ENCODE data around the gene GNB3. TPM values are rescaled to one million over a fixed set of nuclear protein-coding genes. Genes with fewer than 3 reads are reported as not detected.
A peak's percentile ranks its signal among the peaks of the same experiment; 100 is the strongest.

GNB3 gene
- 21.2 and 22.2 TPM in 2 replicates for total RNA-seq
- long read RNA-seq = 0 reads

GRCh38 chr12:6840761-6841515 is at the start of gene GNB3:
GNB3 (plus strand) TSS chr12:6840925; CDS start chr12:6841288, 363 bp downstream.
- Mint-ChIP-seq H3K27me3 (ENCODE audit: low read depth) (no peaks in the 10 kb centered on the region), H3K36me3 (ENCODE audit: low read depth) (peaks cover 9% of the 10 kb centered on the region), H3K27ac (ENCODE audit: unreplicated experiment) (no peak within 1 kb of the TSS), H3K9me3 (no peaks in the 10 kb centered on the region), H3K4me3 (peak within 1 kb of the TSS; percentile 19), H3K4me1 (no peaks in the 10 kb centered on the region)
- no peak for DNase-seq (ENCODE audit: low read depth, low spot score)
- TF ChIP-seq CTCF (conservative IDR thresholded peaks at IDR 0.05) = no peak

GRCh38 chr12:6791931-6792520 is 48.7 kb upstream of the GNB3 start:
- H3K4me1 Mint-ChIP-seq = peaks cover 32% of the 10 kb centered on the region
- DNase-seq (ENCODE audit: low read depth, low spot score) = no peak
- H3K27ac Mint-ChIP-seq (ENCODE audit: unreplicated experiment) = peak overlapping the region; percentile 97
- no peaks in the 10 kb centered on the region for H3K36me3 Mint-ChIP-seq (ENCODE audit: low read depth)
- H3K9me3 Mint-ChIP-seq = no peaks in the 10 kb centered on the region
- H3K27me3 Mint-ChIP-seq (ENCODE audit: low read depth) = no peaks in the 10 kb centered on the region
- peak overlapping the region; percentile 1 for H3K4me3 Mint-ChIP-seq
- no peak for TF ChIP-seq CTCF (conservative IDR thresholded peaks at IDR 0.05)

- Mint-ChIP-seq H3K27me3 (ENCODE audit: low read depth) (no peaks in the 10 kb centered on the region), H3K36me3 (ENCODE audit: low read depth) (no peaks in the 10 kb centered on the region), H3K4me3 (peak overlapping the region; percentile 1), H3K9me3 (no peaks in the 10 kb centered on the region), H3K27ac (ENCODE audit: unreplicated experiment) (peak overlapping the region; percentile 97), H3K4me1 (peaks cover 31% of the 10 kb centered on the region)
- peak; percentile 33 for DNase-seq (ENCODE audit: low read depth, low spot score)
- TF ChIP-seq CTCF (conservative IDR thresholded peaks at IDR 0.05) = no peak
These were observed 48.1 kb upstream of the GNB3 start for GRCh38 chr12:6792522-6793201.

- TF ChIP-seq CTCF (conservative IDR thresholded peaks at IDR 0.05) = no peak
- no peaks in the 10 kb centered on the region for H3K27me3 Mint-ChIP-seq (ENCODE audit: low read depth)
These were observed 45.6 kb upstream of the GNB3 start for GRCh38 chr12:6795088-6795487.

GRCh38 chr12:6796576-6796975 is 44.1 kb upstream of the GNB3 start:
- Mint-ChIP-seq H3K4me3 (no peak overlapping the region), H3K4me1 (peaks cover 21% of the 10 kb centered on the region), H3K27ac (ENCODE audit: unreplicated experiment) (no peak overlapping the region), H3K36me3 (ENCODE audit: low read depth) (no peaks in the 10 kb centered on the region), H3K9me3 (no peaks in the 10 kb centered on the region), H3K27me3 (ENCODE audit: low read depth) (no peaks in the 10 kb centered on the region)
- no peak for TF ChIP-seq CTCF (conservative IDR thresholded peaks at IDR 0.05)
- no peak for DNase-seq (ENCODE audit: low read depth, low spot score)

More at GRCh38 chr12:6795088-6795487, 45.6 kb upstream of the GNB3 start:
- no peaks in the 10 kb centered on the region for H3K9me3 Mint-ChIP-seq
- no peak overlapping the region for H3K4me3 Mint-ChIP-seq
- DNase-seq (ENCODE audit: low read depth, low spot score) = no peak
- no peak overlapping the region for H3K27ac Mint-ChIP-seq (ENCODE audit: unreplicated experiment)
- H3K36me3 Mint-ChIP-seq (ENCODE audit: low read depth) = no peaks in the 10 kb centered on the region
- peaks cover 21% of the 10 kb centered on the region for H3K4me1 Mint-ChIP-seq
